Measurements from ENCODE around the gene FCRL6. TPM values are rescaled to one million over a fixed set of nuclear protein-coding genes. Genes with fewer than 3 reads are reported as not detected.

The FCRL6 gene
- total and polyA plus RNA-seq, 3 experiments from 2014 or later = 1.5 to 129 (median 1.8) TPM

DNA sequence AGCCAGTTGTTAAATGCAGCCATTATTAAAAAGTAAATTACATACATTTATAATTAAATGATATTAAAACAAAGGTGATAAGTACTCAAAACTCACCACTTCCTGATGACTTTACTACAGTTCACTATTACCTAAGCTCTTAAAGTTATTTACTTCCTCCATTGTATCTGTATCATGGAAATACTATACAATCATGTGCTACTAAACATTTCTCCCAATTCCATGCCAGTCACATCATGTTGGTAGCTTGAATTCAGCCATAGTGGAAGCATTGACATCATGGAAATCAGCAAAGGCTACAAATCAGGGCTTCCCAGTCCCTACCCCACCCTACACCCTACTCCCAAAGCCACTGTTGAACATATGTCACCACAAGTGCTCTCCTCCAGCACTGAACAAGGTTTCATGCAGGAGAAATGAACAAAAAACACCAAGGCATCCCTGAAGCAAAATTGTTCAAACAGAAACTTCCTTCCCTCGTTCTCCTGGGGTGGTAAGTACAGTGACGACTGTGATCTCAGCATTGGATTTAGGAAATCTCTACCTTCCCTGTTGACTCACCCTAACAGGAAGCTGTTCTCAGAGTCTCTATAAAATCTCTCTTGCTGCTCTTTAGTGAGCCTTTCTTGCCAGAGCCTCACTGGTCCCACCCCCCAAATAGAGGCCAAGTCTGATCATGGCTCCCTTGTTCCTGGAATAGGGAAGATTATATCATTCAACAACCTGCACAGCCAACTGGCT, 47.6 kb downstream of the FCRL6 start:
- no peaks in the 10 kb centered on the region for H3K9me3 Mint-ChIP-seq
- Histone ChIP-seq H3K36me3 (ENCODE audit: insufficient read depth, low read length) (no peaks in the 10 kb centered on the region), H3K9me3 (ENCODE audit: low read length) (no peaks in the 10 kb centered on the region), H3K27me3 (ENCODE audit: insufficient read depth, low read length, poor library complexity, severe bottlenecking) (no peaks in the 10 kb centered on the region), H3K4me1 (ENCODE audit: insufficient read depth, low read length) (peaks cover 7% of the 10 kb centered on the region), H3K27ac (ENCODE audit: low read depth, low read length) (no peak overlapping the region), H3K4me3 (ENCODE audit: low read length) (no peak overlapping the region)
- peaks cover 0 to 1% (median 0%) of the 10 kb centered on the region in 3 donors for H3K36me3 Mint-ChIP-seq
- peak overlapping the region in 2 of 8 donors; percentile 6 to 56 for H3K27ac Mint-ChIP-seq
- no peak for DNase-seq
- peak overlapping the region in 1 of 7 donors; percentile 29 for H3K4me3 Mint-ChIP-seq
- no peaks in the 10 kb centered on the region for H3K27me3 Mint-ChIP-seq
- peaks cover 35 to 52% (median 40%) of the 10 kb centered on the region in 3 donors for H3K4me1 Mint-ChIP-seq
- CTCF ChIA-PET = interaction anchor here (0.8 kb wide), 1 partner anchor 22 kb away, joined by 4 read pairs; no protein-coding TSS in a partner anchor
- POLR2A ChIA-PET = no interaction called here

DNA sequence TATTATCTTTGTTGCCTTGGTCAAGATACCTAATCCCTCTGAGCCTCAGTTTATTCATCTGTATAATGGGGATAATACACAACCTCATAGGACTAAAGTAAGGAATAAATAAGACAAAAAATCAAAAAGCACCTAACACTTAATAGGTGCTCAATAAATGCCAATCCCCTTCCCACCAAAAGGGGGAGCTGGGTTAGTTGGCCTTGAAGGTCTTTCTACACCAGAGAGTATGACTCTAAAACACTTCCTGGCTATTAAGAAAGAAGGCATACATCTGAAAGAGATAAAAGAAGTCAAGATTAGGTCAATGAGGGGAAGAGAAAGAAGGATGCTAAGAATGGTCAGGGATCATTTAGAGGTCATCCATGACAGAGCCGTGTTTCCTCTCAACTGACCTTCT, 49.2 kb downstream of the FCRL6 start:
- CTCF ChIA-PET = interaction anchor here (0.8 to 3.1 kb wide), 4 partner anchors 20 to 52 kb away, joined by 3 to 12 read pairs (median 3); no protein-coding TSS in a partner anchor
- POLR2A ChIA-PET = no interaction called here
- no peak overlapping the region for H3K4me3 ChIP-seq (ENCODE audit: low read length)
- Mint-ChIP-seq H3K36me3 (peaks cover 0 to 4% (median 0%) of the 10 kb centered on the region in 3 donors), H3K9me3 (no peaks in the 10 kb centered on the region), H3K27ac (peak overlapping the region in 3 of 8 donors; percentile 20 to 53 (median 51)), H3K27me3 (no peaks in the 10 kb centered on the region), H3K4me1 (peaks cover 40 to 59% (median 45%) of the 10 kb centered on the region in 3 donors), H3K4me3 (peak overlapping the region in 1 of 7 donors; percentile 49)
- DNase-seq = no peak
- no peak overlapping the region for H3K27ac ChIP-seq (ENCODE audit: low read depth, low read length)
- H3K4me1 ChIP-seq (ENCODE audit: insufficient read depth, low read length) = peaks cover 13% of the 10 kb centered on the region
- H3K36me3 ChIP-seq (ENCODE audit: insufficient read depth, low read length) = no peaks in the 10 kb centered on the region
- H3K27me3 ChIP-seq (ENCODE audit: insufficient read depth, low read length, poor library complexity, severe bottlenecking) = no peaks in the 10 kb centered on the region
- no peaks in the 10 kb centered on the region for H3K9me3 ChIP-seq (ENCODE audit: low read length)

DNA sequence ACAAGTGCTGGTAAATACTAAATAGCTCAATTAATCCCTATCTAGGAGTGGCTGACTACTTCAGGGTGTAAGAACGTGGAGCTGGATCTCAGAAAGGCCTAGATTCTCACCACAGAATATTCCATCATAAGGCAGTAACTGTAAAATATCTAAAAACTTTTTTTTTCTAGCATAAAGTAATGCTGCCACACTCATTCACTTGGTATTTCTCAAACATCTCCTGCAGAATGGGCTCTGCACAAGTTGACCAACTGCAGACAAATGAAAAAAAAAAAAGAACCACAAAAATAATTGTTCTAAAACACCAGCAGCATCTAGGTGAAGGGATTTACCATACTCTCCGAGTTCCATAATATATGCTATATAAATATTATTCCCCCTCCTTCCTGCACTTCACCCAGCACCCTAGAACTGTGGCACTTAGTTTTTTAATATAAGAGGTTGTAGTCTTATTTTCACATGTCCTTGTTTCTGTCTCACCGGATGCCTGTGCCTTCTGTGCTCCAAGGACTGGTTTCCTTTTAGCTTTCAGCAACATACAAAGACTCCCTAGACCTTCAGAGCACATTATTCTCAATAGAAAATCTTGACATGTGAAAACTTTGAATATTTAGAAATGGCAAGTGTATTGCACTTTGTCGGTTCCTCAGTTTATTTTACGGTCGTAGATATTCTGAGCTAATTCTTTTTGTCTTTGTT, 51.4 kb downstream of the FCRL6 start:
- no peaks in the 10 kb centered on the region for H3K27me3 ChIP-seq (ENCODE audit: insufficient read depth, low read length, poor library complexity, severe bottlenecking)
- peak in 1 of 5 donors; percentile 19 for DNase-seq
- Mint-ChIP-seq H3K27me3 (no peaks in the 10 kb centered on the region), H3K4me1 (peaks cover 33 to 67% (median 45%) of the 10 kb centered on the region in 3 donors), H3K9me3 (no peaks in the 10 kb centered on the region), H3K27ac (peak overlapping the region; percentile 51 to 95 (median 90)), H3K36me3 (peaks cover 0 to 4% (median 0%) of the 10 kb centered on the region in 3 donors), H3K4me3 (peak overlapping the region; percentile 64 to 90 (median 80))
- ChIA-PET POLR2A (interaction anchor here (1.0 to 1.7 kb wide), 2 partner anchors 26 to 70 kb away, joined by 4 to 6 read pairs; no protein-coding TSS in a partner anchor), CTCF (interaction anchor here (0.8 to 3.1 kb wide), 9 partner anchors 17 to 73 kb away, joined by 3 to 12 read pairs (median 4); partner anchors contain the start of gene DUSP23)
- H3K4me3 ChIP-seq (ENCODE audit: low read length) = peak overlapping the region; percentile 66
- no peaks in the 10 kb centered on the region for H3K9me3 ChIP-seq (ENCODE audit: low read length)
- H3K4me1 ChIP-seq (ENCODE audit: insufficient read depth, low read length) = peaks cover 13% of the 10 kb centered on the region
- peak overlapping the region; percentile 51 for H3K27ac ChIP-seq (ENCODE audit: low read depth, low read length)
- H3K36me3 ChIP-seq (ENCODE audit: insufficient read depth, low read length) = no peaks in the 10 kb centered on the region

DNA sequence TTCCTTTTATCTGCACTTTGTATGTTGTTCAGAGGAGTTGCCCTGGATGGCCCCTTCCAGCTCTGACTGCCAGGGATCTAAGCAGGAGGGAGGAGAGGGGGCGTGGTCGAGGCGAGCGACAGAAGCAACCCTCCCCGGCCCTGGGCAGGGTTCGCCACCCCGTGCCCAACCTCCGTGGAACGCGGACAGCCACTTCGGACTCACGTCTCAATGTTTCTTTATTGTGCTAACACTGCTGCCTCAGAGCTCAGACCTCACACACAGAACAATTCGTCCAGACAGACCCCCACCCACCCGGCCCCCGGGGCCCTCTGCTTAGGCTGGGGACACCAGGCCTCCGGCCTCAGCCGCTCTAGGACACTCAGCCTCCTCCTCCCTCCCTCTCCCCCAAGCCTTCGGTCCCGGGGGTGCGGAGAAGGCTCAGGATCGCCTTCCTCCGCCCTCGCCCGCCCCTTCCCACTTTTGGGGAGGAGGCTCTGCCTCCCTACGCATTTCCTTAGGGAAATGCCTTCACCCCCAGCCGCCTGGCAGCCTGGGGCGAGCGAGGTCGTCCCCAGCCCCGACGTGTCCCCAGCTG, 52.0 kb downstream of the FCRL6 start:
- POLR2A ChIA-PET = interaction anchor here (0.5 to 1.7 kb wide), 3 partner anchors 16 to 70 kb away, joined by 3 to 6 read pairs (median 4); no protein-coding TSS in a partner anchor
- peak overlapping the region; percentile 66 for H3K4me3 ChIP-seq (ENCODE audit: low read length)
- no peaks in the 10 kb centered on the region for H3K36me3 ChIP-seq (ENCODE audit: insufficient read depth, low read length)
- Mint-ChIP-seq H3K9me3 (no peaks in the 10 kb centered on the region), H3K4me3 (peak overlapping the region; percentile 64 to 90 (median 80)), H3K27ac (peak overlapping the region; percentile 17 to 95 (median 90)), H3K4me1 (peaks cover 32 to 69% (median 45%) of the 10 kb centered on the region in 3 donors), H3K36me3 (peaks cover 0 to 4% (median 0%) of the 10 kb centered on the region in 3 donors), H3K27me3 (no peaks in the 10 kb centered on the region)
- peaks cover 13% of the 10 kb centered on the region for H3K4me1 ChIP-seq (ENCODE audit: insufficient read depth, low read length)
- peak overlapping the region; percentile 51 for H3K27ac ChIP-seq (ENCODE audit: low read depth, low read length)
- peak in 1 of 5 donors; percentile 7 for DNase-seq
- H3K9me3 ChIP-seq (ENCODE audit: low read length) = no peaks in the 10 kb centered on the region
- H3K27me3 ChIP-seq (ENCODE audit: insufficient read depth, low read length, poor library complexity, severe bottlenecking) = no peaks in the 10 kb centered on the region
- CTCF ChIA-PET = interaction anchor here (0.8 to 3.1 kb wide), 9 partner anchors 18 to 74 kb away, joined by 3 to 12 read pairs (median 4); partner anchors contain the start of gene DUSP23

DNA sequence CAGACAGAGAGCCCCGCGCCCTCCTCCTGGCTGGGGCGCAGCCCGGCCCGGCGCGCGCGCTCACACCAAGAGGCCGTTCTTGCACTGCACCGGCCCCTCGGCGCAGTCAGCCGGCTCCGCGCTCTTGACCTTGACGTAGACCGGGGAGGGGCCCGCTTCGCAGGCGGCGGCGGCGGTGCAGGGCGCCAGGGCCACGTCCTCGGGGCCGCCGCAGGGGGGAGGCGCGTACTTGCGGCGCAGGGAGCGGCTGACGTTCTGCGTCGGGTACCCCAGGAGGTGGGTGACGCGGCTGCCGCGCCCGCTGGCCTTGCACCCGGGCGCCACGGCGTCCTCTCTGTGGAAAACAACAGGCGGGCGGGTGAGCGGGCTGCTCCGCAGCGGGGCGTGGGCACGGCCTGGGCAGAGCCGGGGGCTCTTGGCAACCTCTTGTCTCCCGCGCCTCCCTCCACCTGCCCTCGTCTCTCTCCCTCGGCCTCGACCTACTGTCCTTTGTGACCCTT, 52.6 kb downstream of the FCRL6 start:
- Histone ChIP-seq H3K4me3 (ENCODE audit: low read length) (peak overlapping the region; percentile 66), H3K9me3 (ENCODE audit: low read length) (no peaks in the 10 kb centered on the region), H3K36me3 (ENCODE audit: insufficient read depth, low read length) (no peaks in the 10 kb centered on the region), H3K27me3 (ENCODE audit: insufficient read depth, low read length, poor library complexity, severe bottlenecking) (no peaks in the 10 kb centered on the region), H3K27ac (ENCODE audit: low read depth, low read length) (peak overlapping the region; percentile 54), H3K4me1 (ENCODE audit: insufficient read depth, low read length) (peaks cover 13% of the 10 kb centered on the region)
- Mint-ChIP-seq H3K36me3 (peaks cover 0 to 4% (median 0%) of the 10 kb centered on the region in 3 donors), H3K9me3 (no peaks in the 10 kb centered on the region), H3K27me3 (no peaks in the 10 kb centered on the region), H3K4me1 (peaks cover 34 to 63% (median 44%) of the 10 kb centered on the region in 3 donors), H3K4me3 (peak overlapping the region; percentile 64 to 92 (median 83)), H3K27ac (peak overlapping the region; percentile 0 to 95 (median 86))
- ChIA-PET POLR2A (interaction anchor here (0.5 to 1.0 kb wide), 2 partner anchors 16 to 27 kb away, joined by 3 to 6 read pairs; no protein-coding TSS in a partner anchor), CTCF (interaction anchor here (1.0 to 2.5 kb wide), 6 partner anchors 24 to 74 kb away, joined by 3 to 9 read pairs (median 4); partner anchors contain the start of gene DUSP23)
- DNase-seq = peak; percentile 44 to 81 (median 74)

DNA sequence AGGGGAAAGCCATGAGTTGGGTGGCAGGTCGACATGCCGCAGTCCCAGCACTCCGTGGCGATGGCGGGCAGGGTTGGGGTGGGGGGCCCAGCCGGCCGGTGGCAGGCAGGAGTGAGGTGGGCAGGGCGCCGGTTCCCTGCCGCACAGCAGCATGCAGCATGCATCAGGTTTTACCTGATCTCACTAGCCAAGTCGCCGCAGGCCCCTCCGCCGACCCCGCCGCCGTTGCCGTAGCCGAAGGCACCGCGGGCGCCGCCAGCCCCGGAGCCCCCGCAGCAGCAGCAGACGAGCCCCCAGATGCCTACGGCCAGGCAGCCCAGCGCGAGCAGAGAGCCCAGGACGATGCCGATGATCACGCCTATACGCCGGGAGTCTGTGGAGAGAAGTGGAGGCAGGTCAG, 53.5 kb downstream of the FCRL6 start:
- H3K4me3 Mint-ChIP-seq = peak overlapping the region; percentile 68 to 92 (median 83)

DNA sequence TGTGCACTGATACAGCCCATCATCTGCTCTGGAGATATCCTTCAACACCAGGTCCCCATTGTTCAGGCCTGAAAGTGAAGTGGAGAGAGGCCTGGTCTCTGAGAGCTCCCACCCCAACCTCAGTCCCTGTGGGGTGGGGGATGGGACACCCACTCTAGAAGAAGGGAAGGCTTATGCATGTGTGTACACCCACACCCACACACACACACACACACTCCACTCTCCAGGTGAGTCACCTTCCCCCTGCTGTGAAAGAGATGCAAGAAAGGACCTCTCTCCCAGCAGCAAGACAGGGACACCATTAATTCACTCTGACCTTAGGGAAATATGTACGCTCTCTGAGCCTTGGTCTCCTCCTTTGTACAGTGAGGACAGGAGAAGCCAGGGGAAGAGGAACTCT, 54.4 kb downstream of the FCRL6 start:
- Histone ChIP-seq H3K27ac (ENCODE audit: low read depth, low read length) (no peak overlapping the region), H3K36me3 (ENCODE audit: insufficient read depth, low read length) (no peaks in the 10 kb centered on the region), H3K4me3 (ENCODE audit: low read length) (no peak overlapping the region), H3K4me1 (ENCODE audit: insufficient read depth, low read length) (peaks cover 13% of the 10 kb centered on the region), H3K27me3 (ENCODE audit: insufficient read depth, low read length, poor library complexity, severe bottlenecking) (no peaks in the 10 kb centered on the region), H3K9me3 (ENCODE audit: low read length) (no peaks in the 10 kb centered on the region)
- ChIA-PET CTCF (interaction anchor here (0.9 to 1.2 kb wide), 3 partner anchors 32 to 57 kb away, joined by 3 read pairs; no protein-coding TSS in a partner anchor), POLR2A (no interaction called here)
- no peaks in the 10 kb centered on the region for H3K9me3 Mint-ChIP-seq
- H3K27ac Mint-ChIP-seq = peak overlapping the region in 7 of 8 donors; percentile 47 to 80 (median 61)
- no peaks in the 10 kb centered on the region for H3K27me3 Mint-ChIP-seq
- peak overlapping the region in 6 of 7 donors; percentile 50 to 84 (median 76) for H3K4me3 Mint-ChIP-seq
- H3K4me1 Mint-ChIP-seq = peaks cover 24 to 49% (median 33%) of the 10 kb centered on the region in 3 donors
- peaks cover 0 to 6% (median 0%) of the 10 kb centered on the region in 3 donors for H3K36me3 Mint-ChIP-seq
- no peak for DNase-seq

More for the DNA sequence above, 53.5 kb downstream of the FCRL6 start:
- no peak overlapping the region for H3K4me3 ChIP-seq (ENCODE audit: low read length)
- no peaks in the 10 kb centered on the region for H3K36me3 ChIP-seq (ENCODE audit: insufficient read depth, low read length)
- Mint-ChIP-seq H3K36me3 (peaks cover 0 to 4% (median 0%) of the 10 kb centered on the region in 3 donors), H3K4me1 (peaks cover 27 to 54% (median 35%) of the 10 kb centered on the region in 3 donors), H3K27ac (peak overlapping the region in 4 of 8 donors; percentile 0 to 82 (median 36)), H3K27me3 (no peaks in the 10 kb centered on the region), H3K9me3 (no peaks in the 10 kb centered on the region)
- H3K4me1 ChIP-seq (ENCODE audit: insufficient read depth, low read length) = peaks cover 13% of the 10 kb centered on the region
- no peaks in the 10 kb centered on the region for H3K27me3 ChIP-seq (ENCODE audit: insufficient read depth, low read length, poor library complexity, severe bottlenecking)
- no peak overlapping the region for H3K27ac ChIP-seq (ENCODE audit: low read depth, low read length)
- no peak for DNase-seq
- H3K9me3 ChIP-seq (ENCODE audit: low read length) = no peaks in the 10 kb centered on the region
- ChIA-PET POLR2A (interaction anchor here (0.7 kb wide), 1 partner anchor 56 kb away, joined by 3 read pairs; no protein-coding TSS in a partner anchor), CTCF (interaction anchor here (1.0 to 1.4 kb wide), 3 partner anchors 36 to 58 kb away, joined by 3 to 4 read pairs (median 4); no protein-coding TSS in a partner anchor)
